H1 (cell line): Measurements from ENCODE around the gene MEGF11. TPM values are rescaled to one million over a fixed set of nuclear protein-coding genes. Genes with fewer than 3 reads are reported as not detected.

Source experiments
- polyA plus RNA-seq, 7 experiments: library from polyadenylated mRNA; depleted of rRNA in 3 of 7; stranded (reverse) in 5 of 7; unstranded in 2 of 7; fragments of >200 nt in 5 of 7; fragments of 200-250 nt in 2 of 7; gene quantifications; 1 replicate in 5 of 7; 2 replicates in 1 of 7; 4 replicates in 1 of 7; pipeline versions ENCODE4 v1.2.1 to v1.2.3, GENCODE V29; 2011 to 2013; ENCODE audit warnings: missing spikeins in 2 of 7, mixed read lengths in 2 of 7
- total RNA-seq: library from RNA; stranded (reverse); fragmentation: NEBNext Ultra II Directional; extraction: Animal tissue kit (Norgen Biotek cat#: 25700); gene quantifications from 2 replicates; pipeline ENCODE4 v1.2.1, GENCODE V29; 2021
- TF ChIP-seq, protein P1 (sequence below): fragments of 300-600 bp; sonication (generic); IDR thresholded peaks from 2 replicates; pipeline ENCODE4 v1.7.1; 2012; ENCODE audit warnings: low read length, moderate library complexity, mild to moderate bottlenecking, inconsistent platforms; ENCODE audit not compliant: insufficient replicate concordance

Gene MEGF11
- total and polyA plus RNA-seq, 2 of the 8 experiments (the other 6 are each of a cell fraction or from before 2014, with no cell fraction given) = 4.4 to 4.8 TPM

- TF ChIP-seq, protein P1, sequence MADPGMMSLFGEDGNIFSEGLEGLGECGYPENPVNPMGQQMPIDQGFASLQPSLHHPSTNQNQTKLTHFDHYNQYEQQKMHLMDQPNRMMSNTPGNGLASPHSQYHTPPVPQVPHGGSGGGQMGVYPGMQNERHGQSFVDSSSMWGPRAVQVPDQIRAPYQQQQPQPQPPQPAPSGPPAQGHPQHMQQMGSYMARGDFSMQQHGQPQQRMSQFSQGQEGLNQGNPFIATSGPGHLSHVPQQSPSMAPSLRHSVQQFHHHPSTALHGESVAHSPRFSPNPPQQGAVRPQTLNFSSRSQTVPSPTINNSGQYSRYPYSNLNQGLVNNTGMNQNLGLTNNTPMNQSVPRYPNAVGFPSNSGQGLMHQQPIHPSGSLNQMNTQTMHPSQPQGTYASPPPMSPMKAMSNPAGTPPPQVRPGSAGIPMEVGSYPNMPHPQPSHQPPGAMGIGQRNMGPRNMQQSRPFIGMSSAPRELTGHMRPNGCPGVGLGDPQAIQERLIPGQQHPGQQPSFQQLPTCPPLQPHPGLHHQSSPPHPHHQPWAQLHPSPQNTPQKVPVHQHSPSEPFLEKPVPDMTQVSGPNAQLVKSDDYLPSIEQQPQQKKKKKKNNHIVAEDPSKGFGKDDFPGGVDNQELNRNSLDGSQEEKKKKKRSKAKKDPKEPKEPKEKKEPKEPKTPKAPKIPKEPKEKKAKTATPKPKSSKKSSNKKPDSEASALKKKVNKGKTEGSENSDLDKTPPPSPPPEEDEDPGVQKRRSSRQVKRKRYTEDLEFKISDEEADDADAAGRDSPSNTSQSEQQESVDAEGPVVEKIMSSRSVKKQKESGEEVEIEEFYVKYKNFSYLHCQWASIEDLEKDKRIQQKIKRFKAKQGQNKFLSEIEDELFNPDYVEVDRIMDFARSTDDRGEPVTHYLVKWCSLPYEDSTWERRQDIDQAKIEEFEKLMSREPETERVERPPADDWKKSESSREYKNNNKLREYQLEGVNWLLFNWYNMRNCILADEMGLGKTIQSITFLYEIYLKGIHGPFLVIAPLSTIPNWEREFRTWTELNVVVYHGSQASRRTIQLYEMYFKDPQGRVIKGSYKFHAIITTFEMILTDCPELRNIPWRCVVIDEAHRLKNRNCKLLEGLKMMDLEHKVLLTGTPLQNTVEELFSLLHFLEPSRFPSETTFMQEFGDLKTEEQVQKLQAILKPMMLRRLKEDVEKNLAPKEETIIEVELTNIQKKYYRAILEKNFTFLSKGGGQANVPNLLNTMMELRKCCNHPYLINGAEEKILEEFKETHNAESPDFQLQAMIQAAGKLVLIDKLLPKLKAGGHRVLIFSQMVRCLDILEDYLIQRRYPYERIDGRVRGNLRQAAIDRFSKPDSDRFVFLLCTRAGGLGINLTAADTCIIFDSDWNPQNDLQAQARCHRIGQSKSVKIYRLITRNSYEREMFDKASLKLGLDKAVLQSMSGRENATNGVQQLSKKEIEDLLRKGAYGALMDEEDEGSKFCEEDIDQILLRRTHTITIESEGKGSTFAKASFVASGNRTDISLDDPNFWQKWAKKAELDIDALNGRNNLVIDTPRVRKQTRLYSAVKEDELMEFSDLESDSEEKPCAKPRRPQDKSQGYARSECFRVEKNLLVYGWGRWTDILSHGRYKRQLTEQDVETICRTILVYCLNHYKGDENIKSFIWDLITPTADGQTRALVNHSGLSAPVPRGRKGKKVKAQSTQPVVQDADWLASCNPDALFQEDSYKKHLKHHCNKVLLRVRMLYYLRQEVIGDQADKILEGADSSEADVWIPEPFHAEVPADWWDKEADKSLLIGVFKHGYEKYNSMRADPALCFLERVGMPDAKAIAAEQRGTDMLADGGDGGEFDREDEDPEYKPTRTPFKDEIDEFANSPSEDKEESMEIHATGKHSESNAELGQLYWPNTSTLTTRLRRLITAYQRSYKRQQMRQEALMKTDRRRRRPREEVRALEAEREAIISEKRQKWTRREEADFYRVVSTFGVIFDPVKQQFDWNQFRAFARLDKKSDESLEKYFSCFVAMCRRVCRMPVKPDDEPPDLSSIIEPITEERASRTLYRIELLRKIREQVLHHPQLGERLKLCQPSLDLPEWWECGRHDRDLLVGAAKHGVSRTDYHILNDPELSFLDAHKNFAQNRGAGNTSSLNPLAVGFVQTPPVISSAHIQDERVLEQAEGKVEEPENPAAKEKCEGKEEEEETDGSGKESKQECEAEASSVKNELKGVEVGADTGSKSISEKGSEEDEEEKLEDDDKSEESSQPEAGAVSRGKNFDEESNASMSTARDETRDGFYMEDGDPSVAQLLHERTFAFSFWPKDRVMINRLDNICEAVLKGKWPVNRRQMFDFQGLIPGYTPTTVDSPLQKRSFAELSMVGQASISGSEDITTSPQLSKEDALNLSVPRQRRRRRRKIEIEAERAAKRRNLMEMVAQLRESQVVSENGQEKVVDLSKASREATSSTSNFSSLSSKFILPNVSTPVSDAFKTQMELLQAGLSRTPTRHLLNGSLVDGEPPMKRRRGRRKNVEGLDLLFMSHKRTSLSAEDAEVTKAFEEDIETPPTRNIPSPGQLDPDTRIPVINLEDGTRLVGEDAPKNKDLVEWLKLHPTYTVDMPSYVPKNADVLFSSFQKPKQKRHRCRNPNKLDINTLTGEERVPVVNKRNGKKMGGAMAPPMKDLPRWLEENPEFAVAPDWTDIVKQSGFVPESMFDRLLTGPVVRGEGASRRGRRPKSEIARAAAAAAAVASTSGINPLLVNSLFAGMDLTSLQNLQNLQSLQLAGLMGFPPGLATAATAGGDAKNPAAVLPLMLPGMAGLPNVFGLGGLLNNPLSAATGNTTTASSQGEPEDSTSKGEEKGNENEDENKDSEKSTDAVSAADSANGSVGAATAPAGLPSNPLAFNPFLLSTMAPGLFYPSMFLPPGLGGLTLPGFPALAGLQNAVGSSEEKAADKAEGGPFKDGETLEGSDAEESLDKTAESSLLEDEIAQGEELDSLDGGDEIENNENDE = no peak
- TF ChIP-seq, all 59 proteins: peak for 0
Observed at GRCh38 chr15:66187271-66187670, 66.3 kb downstream of the MEGF11 start (continued).
